Measurements from ENCODE around the gene TTLL8. TPM values are rescaled to one million over a fixed set of nuclear protein-coding genes. Genes with fewer than 3 reads are reported as not detected.

Gene TTLL8
- total RNA-seq, 1 experiment from 2014 or later: not detected

DNA sequence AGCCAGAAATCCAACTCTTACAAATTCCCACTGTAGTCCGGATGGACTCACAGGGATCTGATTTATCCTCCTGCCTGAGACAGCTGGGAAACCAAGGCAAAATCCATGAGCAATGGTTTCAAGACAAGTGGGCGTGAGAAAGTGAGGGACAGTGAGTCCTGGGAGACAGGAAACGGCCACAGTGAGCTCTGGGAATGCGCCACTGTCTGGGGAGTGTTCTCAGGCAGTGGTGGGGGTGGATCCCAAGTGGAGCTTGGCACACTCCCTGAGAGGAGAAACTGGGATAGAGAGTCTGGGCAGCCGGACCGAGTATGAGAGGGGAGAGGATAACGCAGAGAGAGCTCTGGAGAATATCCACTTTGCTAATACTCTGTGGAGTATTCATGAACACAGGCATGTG, 55.3 kb downstream of the TTLL8 start:
- no peak for DNase-seq
- no peaks in the 10 kb centered on the region for H3K79me2 ChIP-seq (ENCODE audit: low read length)
- no peak overlapping the region for H3K9ac ChIP-seq (ENCODE audit: low read length)
- no peak overlapping the region for H3K4me3 ChIP-seq (ENCODE audit: low read length)
- no peak overlapping the region for H2AFZ ChIP-seq (ENCODE audit: low read length)
- BruUV-seq (replicated peaks): no TSS peak
- TF ChIP-seq EZH2 (IDR thresholded peaks at IDR 0.05; ENCODE audit: low read length, unreplicated experiment): no peak
- TF ChIP-seq, protein P1, sequence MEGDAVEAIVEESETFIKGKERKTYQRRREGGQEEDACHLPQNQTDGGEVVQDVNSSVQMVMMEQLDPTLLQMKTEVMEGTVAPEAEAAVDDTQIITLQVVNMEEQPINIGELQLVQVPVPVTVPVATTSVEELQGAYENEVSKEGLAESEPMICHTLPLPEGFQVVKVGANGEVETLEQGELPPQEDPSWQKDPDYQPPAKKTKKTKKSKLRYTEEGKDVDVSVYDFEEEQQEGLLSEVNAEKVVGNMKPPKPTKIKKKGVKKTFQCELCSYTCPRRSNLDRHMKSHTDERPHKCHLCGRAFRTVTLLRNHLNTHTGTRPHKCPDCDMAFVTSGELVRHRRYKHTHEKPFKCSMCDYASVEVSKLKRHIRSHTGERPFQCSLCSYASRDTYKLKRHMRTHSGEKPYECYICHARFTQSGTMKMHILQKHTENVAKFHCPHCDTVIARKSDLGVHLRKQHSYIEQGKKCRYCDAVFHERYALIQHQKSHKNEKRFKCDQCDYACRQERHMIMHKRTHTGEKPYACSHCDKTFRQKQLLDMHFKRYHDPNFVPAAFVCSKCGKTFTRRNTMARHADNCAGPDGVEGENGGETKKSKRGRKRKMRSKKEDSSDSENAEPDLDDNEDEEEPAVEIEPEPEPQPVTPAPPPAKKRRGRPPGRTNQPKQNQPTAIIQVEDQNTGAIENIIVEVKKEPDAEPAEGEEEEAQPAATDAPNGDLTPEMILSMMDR (conservative IDR thresholded peaks at IDR 0.05; ENCODE audit: low read depth, low read length): no peak
- TF ChIP-seq EZH2phosphoT487 (IDR thresholded peaks at IDR 0.05; ENCODE audit: borderline replicate concordance, low read length): no peak
- no peaks in the 10 kb centered on the region for H3K9me2 ChIP-seq (replicated peaks; ENCODE audit: low read length)
- H3K9me3 ChIP-seq (ENCODE audit: low read length): no peaks in the 10 kb centered on the region
- H3F3A ChIP-seq (ENCODE audit: low read length, unreplicated experiment): no peaks in the 10 kb centered on the region
- CTCF ChIA-PET: no interaction called here
- peaks cover 9% of the 10 kb centered on the region for H3K4me1 ChIP-seq (ENCODE audit: insufficient read depth, low read length)
- POLR2A ChIA-PET (ENCODE audit: unreplicated experiment): no interaction called here
- no peak overlapping the region for H3K4me2 ChIP-seq (ENCODE audit: low read length)
- no peaks in the 10 kb centered on the region for H4K20me1 ChIP-seq (ENCODE audit: low read length)
- intact Hi-C loops (cut with micrococcal nuclease): no loop called here
- H3K36me3 ChIP-seq (ENCODE audit: low read depth, low read length): no peaks in the 10 kb centered on the region
- no peak overlapping the region for H3K27ac ChIP-seq (ENCODE audit: low read length)
- ATAC-seq: no peak
- no peaks in the 10 kb centered on the region for H3K27me3 ChIP-seq (ENCODE audit: low read length)

DNA sequence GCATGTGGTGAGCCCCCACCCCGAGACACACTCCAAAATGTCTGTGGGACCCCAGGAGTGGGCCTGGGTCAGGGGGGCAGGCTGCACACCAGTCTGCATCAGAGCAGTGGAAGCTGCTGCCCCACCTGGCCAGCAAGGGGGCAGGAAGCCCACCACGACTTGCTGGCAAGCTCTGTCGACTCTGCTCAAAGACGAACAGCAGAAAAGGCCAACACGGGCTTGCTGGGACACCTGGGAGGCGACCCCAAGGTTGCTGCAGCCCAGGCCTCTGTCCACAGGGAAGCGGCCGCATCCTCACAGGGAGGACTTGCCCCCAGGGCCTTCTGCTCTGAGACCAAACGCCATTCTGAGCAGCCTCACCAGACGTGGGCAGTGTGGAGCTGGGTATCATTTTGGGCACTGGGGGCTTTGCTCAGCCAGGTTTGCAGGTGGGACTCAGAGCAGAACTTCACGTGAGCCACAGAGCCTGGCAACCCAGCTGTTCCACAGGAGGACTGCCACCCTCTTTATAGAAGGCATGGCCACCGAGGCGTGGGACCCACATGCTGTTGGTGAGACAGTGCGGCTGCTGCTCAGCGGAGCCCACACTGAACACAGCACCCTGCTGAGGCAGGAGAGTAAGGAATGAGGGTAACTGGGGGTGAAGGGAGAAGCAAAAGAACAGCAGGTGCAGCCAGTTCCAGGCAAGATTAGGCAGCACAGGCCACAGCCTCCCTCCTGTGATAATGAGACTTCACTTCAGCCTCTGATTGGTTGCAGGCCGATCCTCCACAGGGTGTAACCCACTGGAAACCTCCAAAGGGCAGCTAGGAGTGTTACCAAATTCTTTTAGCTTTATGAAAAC, 56.5 kb downstream of the TTLL8 start:
- POLR2A ChIA-PET (ENCODE audit: unreplicated experiment): no interaction called here
- BruUV-seq (replicated peaks): no TSS peak
- Histone ChIP-seq H3F3A (ENCODE audit: low read length, unreplicated experiment) (no peaks in the 10 kb centered on the region), H3K4me2 (ENCODE audit: low read length) (no peak overlapping the region), H3K4me3 (ENCODE audit: low read length) (no peak overlapping the region), H3K9ac (ENCODE audit: low read length) (no peak overlapping the region), H3K4me1 (ENCODE audit: insufficient read depth, low read length) (peaks cover 7% of the 10 kb centered on the region), H3K27me3 (ENCODE audit: low read length) (no peaks in the 10 kb centered on the region), H2AFZ (ENCODE audit: low read length) (no peak overlapping the region), H3K36me3 (ENCODE audit: low read depth, low read length) (no peaks in the 10 kb centered on the region), H3K79me2 (ENCODE audit: low read length) (no peaks in the 10 kb centered on the region), H4K20me1 (ENCODE audit: low read length) (no peaks in the 10 kb centered on the region), H3K27ac (ENCODE audit: low read length) (no peak overlapping the region), H3K9me3 (ENCODE audit: low read length) (no peaks in the 10 kb centered on the region), H3K9me2 (replicated peaks; ENCODE audit: low read length) (no peaks in the 10 kb centered on the region)
- DNase-seq: no peak
- TF ChIP-seq, protein P1 (conservative IDR thresholded peaks at IDR 0.05; ENCODE audit: low read depth, low read length): no peak
- no peak for TF ChIP-seq EZH2 (IDR thresholded peaks at IDR 0.05; ENCODE audit: low read length, unreplicated experiment)
- no peak for TF ChIP-seq EZH2phosphoT487 (IDR thresholded peaks at IDR 0.05; ENCODE audit: borderline replicate concordance, low read length)
- no peak for ATAC-seq
- intact Hi-C loops (cut with micrococcal nuclease): no loop called here
- CTCF ChIA-PET: no interaction called here

Measured in PC-3 (cell line).